Hepatocyte (in vitro differentiated cells): ENCODE measurements around the gene KLC1. TPM values are rescaled to one million over a fixed set of nuclear protein-coding genes. Genes with fewer than 3 reads are reported as not detected.

Source experiments
- DNase-seq: peaks from one replicate; pipeline ENCODE4 v3.0.0-alpha.2; 2016; ENCODE audit warnings: low spot score
- H2AFZ ChIP-seq: fragments of 200-600 bp; sonication (generic); 2 replicates; pipeline ENCODE4 v1.6.0; 2016; ENCODE audit warnings: antibody characterized with exemption, mild to moderate bottlenecking
- H3K27ac ChIP-seq: fragments of 200-600 bp; sonication (generic); 2 replicates; pipeline ENCODE4 v1.5.1; 2016; ENCODE audit warnings: mild to moderate bottlenecking
- H3K27me3 ChIP-seq: fragments of 200-600 bp; sonication (generic); 2 replicates; pipeline ENCODE4 v1.6.1; 2016
- H3K36me3 ChIP-seq: fragments of 200-600 bp; sonication (generic); replicated peaks from 2 replicates; pipeline ENCODE4 v1.5.1; 2016; ENCODE audit warnings: low read depth; ENCODE audit not compliant: insufficient read depth
- H3K4me1 ChIP-seq: fragments of 200-600 bp; sonication (generic); 2 replicates; pipeline ENCODE4 v1.5.1; 2016; ENCODE audit warnings: mild to moderate bottlenecking, moderate library complexity; ENCODE audit not compliant: insufficient read depth
- H3K4me2 ChIP-seq: fragments of 200-600 bp; sonication (generic); 2 replicates; pipeline ENCODE4 v1.6.0; 2016
- H3K4me3 ChIP-seq: fragments of 200-600 bp; sonication (generic); 2 replicates; pipeline ENCODE4 v1.5.1; 2016; ENCODE audit warnings: mild to moderate bottlenecking
- H3K79me2 ChIP-seq: fragments of 200-600 bp; sonication (generic); 2 replicates; pipeline ENCODE4 v1.6.0; 2017; ENCODE audit warnings: mild to moderate bottlenecking
- H3K9me2 ChIP-seq: fragments of 200-600 bp; sonication (generic); replicated peaks from 2 replicates; pipeline ENCODE4 v1.6.0; 2017; ENCODE audit warnings: mild to moderate bottlenecking; ENCODE audit not compliant: insufficient read depth
- H3K9me3 ChIP-seq: fragments of 200-600 bp; sonication (generic); 2 replicates; pipeline ENCODE4 v1.5.1; 2016; ENCODE audit warnings: low read depth, mild to moderate bottlenecking
- H4K20me1 ChIP-seq: fragments of 200-600 bp; sonication (generic); 2 replicates; pipeline ENCODE4 v1.6.0; 2016; ENCODE audit warnings: mild to moderate bottlenecking; ENCODE audit not compliant: insufficient read depth, poor library complexity, severe bottlenecking
- CTCF ChIP-seq: fragments of 200-600 bp; sonication (generic); IDR thresholded peaks from 2 replicates; pipeline ENCODE4 v1.5.1; 2016; ENCODE audit warnings: antibody characterized with exemption, mild to moderate bottlenecking; ENCODE audit not compliant: poor library complexity
- EZH2 ChIP-seq: fragments of 200-600 bp; sonication (generic); IDR thresholded peaks from 2 replicates; pipeline ENCODE4 v1.6.1; 2016; ENCODE audit warnings: antibody characterized with exemption, mild to moderate bottlenecking, borderline replicate concordance
- EZH2phosphoT487 ChIP-seq: fragments of 200-600 bp; sonication (generic); IDR thresholded peaks from one replicate; pipeline ENCODE4 v1.6.1; 2018; ENCODE audit warnings: antibody characterized with exemption, mild to moderate bottlenecking, low read depth, moderate library complexity; ENCODE audit not compliant: unreplicated experiment, severe bottlenecking
- WGBS: methylation state at CpG from one replicate; pipeline ENCODE4 v1.1.6; 2016; ENCODE audit warnings: low lambda C conversion rate; ENCODE audit errors: missing lambda C conversion rate; 5-methylcytosine and 5-hydroxymethylcytosine counted together
- polyA plus RNA-seq: library from polyadenylated mRNA; unstranded; fragments of >200 nt; fragmentation: Nextera tagmentation; extraction: Ambion mirVana; gene quantifications from 2 replicates; pipeline ENCODE4 v1.2.1, GENCODE V29; 2016
- total RNA-seq: library from RNA; depleted of rRNA; stranded (reverse); fragments of >200 nt; gene quantifications from 2 replicates; pipeline ENCODE4 v1.2.3, GENCODE V29; 2014

KLC1 gene
- total and polyA plus RNA-seq, 2 experiments from 2014 or later: 95.4 to 115 TPM

DNA sequence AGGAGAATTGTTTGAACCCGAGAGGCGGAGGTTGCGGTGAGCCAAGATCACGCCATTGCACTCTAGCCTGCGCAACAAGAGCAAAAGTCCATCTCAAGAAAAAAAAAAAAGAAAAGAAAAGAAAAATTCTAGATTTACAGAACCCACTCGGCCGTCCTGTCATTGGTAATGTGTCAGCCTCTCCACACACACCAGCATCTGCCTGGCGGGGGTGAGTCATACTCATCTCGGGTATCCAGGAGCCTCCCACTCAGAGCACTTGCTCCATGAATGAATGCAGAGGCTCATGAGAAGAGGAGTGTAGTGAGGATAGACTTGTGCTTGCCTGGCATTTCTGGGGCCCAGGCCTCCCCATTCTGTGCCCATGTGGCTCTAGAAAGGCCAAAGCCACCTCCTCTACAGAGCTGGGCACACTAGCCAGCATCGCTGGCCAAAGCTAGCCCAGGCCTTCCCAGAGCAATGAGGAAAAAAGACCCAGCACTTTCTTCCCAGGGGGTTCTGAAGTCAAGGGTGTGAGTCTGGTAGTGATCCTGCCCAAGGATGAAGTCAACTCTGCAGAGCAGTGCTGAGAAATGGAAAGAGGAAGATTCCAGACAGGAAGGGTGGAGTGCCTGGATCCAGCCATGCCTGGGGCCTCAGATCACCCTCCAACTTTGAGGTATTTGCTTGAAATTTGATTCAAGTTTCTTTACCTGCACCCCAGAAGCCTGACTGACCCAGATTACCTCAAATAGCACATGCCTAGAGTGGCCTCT is 31.2 kb upstream of the KLC1 start:
- no peaks in the 10 kb centered on the region for H3K27me3 ChIP-seq
- H2AFZ ChIP-seq: no peak overlapping the region
- no peak overlapping the region for H3K27ac ChIP-seq
- H3K9me3 ChIP-seq: no peaks in the 10 kb centered on the region
- no peaks in the 10 kb centered on the region for H3K9me2 ChIP-seq
- H3K4me2 ChIP-seq: no peak overlapping the region
- H3K4me1 ChIP-seq: no peaks in the 10 kb centered on the region
- peak; percentile 36 for DNase-seq
- 82% methylated on average over 10 of the region's 10 CpGs for WGBS
- no peaks in the 10 kb centered on the region for H3K79me2 ChIP-seq
- H3K36me3 ChIP-seq: no peaks in the 10 kb centered on the region
- H3K4me3 ChIP-seq: no peak overlapping the region
- TF ChIP-seq EZH2phosphoT487: no peak
- no peak for TF ChIP-seq CTCF
- no peak for TF ChIP-seq EZH2
- no peaks in the 10 kb centered on the region for H4K20me1 ChIP-seq

- TF ChIP-seq EZH2phosphoT487: no peak
- Histone ChIP-seq H3K4me1 (no peaks in the 10 kb centered on the region), H3K9me2 (no peaks in the 10 kb centered on the region), H3K4me2 (no peak overlapping the region), H3K36me3 (no peaks in the 10 kb centered on the region), H3K4me3 (no peak overlapping the region), H2AFZ (no peak overlapping the region), H3K27me3 (no peaks in the 10 kb centered on the region), H3K9me3 (no peaks in the 10 kb centered on the region), H3K79me2 (no peaks in the 10 kb centered on the region), H4K20me1 (no peaks in the 10 kb centered on the region), H3K27ac (no peak overlapping the region)
- no peak for DNase-seq
- WGBS: 95% methylated on average over 5 of the region's 5 CpGs
These were observed 28.5 kb upstream of the KLC1 start for GRCh38 chr14:103600503-103600902.

DNA sequence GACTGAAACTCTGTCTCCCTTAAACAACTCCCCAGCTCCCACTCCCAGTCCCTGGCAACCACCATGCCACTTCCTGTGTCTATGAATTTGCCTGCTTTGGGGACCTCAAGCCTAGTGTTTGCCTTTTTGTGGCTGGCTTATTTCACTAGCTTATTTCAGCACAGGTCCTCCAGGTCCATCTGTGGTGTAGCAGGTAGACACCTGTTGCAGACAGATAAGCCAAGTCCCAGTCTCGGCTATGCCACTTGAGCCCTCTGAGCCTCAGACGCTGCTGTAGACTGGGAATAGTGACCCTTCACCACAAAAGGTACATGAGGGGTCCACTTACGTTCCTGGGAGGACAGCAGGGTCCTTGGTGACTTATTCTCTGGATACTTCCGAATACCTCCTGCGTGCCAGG is 24.4 kb upstream of the KLC1 start:
- 94% methylated on average over 5 of the region's 5 CpGs for WGBS
- Histone ChIP-seq H3K4me2 (no peak overlapping the region), H3K79me2 (no peaks in the 10 kb centered on the region), H4K20me1 (no peaks in the 10 kb centered on the region), H3K4me3 (no peak overlapping the region), H3K4me1 (no peaks in the 10 kb centered on the region), H3K27me3 (no peaks in the 10 kb centered on the region), H2AFZ (no peak overlapping the region), H3K27ac (no peak overlapping the region), H3K9me2 (no peaks in the 10 kb centered on the region), H3K9me3 (no peaks in the 10 kb centered on the region), H3K36me3 (no peaks in the 10 kb centered on the region)
- TF ChIP-seq EZH2 (no peak), CTCF (no peak), EZH2phosphoT487 (no peak)
- no peak for DNase-seq

- Histone ChIP-seq H3K27me3 (no peaks in the 10 kb centered on the region), H3K79me2 (no peaks in the 10 kb centered on the region), H3K4me2 (peak overlapping the region; percentile 69), H3K4me3 (no peak overlapping the region), H3K27ac (no peak overlapping the region), H3K36me3 (no peaks in the 10 kb centered on the region), H3K9me2 (no peaks in the 10 kb centered on the region), H3K9me3 (peaks cover 5% of the 10 kb centered on the region), H4K20me1 (no peaks in the 10 kb centered on the region), H2AFZ (no peak overlapping the region), H3K4me1 (no peaks in the 10 kb centered on the region)
- DNase-seq: peak; percentile 76
- WGBS: 30% methylated on average over 25 of the region's 25 CpGs
- TF ChIP-seq EZH2phosphoT487 (no peak), CTCF (peak; percentile 35), EZH2 (no peak)
These were observed 21.9 kb upstream of the KLC1 start for GRCh38 chr14:103606963-103607668.
